SK-N-MC (cell line): ENCODE results near the gene CHSY1.
A peak's percentile ranks its signal among the peaks of the same experiment; 100 is the strongest.

Experiments
- DNase-seq: peaks from one replicate; pipeline ENCODE4 v3.0.0-alpha.2; 2011; ENCODE audit warnings: low read depth, low spot score
- H3K27ac ChIP-seq: fragments of 200-600 bp; sonication (generic); 2 replicates; pipeline ENCODE4 v1.5.1; 2016; ENCODE audit warnings: mixed run types
- H3K36me3 ChIP-seq: fragments of 200-600 bp; sonication (generic); 2 replicates; pipeline ENCODE4 v1.6.1; 2017; ENCODE audit warnings: antibody characterized with exemption, low read length, mixed read lengths; ENCODE audit not compliant: insufficient read depth
- H3K4me3 ChIP-seq: fragments of 200-600 bp; sonication (generic); 2 replicates; pipeline ENCODE4 v1.5.1; 2016
- H3K9ac ChIP-seq: fragments of 200-600 bp; sonication (generic); 2 replicates; pipeline ENCODE4 v1.8.0; 2017; ENCODE audit warnings: mixed run types, mixed read lengths; ENCODE audit not compliant: insufficient read length
- H3K9me3 ChIP-seq: fragments of 200-600 bp; sonication (generic); 2 replicates; pipeline ENCODE4 v1.6.1; 2017; ENCODE audit warnings: low read depth, mild to moderate bottlenecking, antibody characterized with exemption, low read length, moderate library complexity, mixed read lengths
- EZH2 ChIP-seq: fragments of 200-600 bp; sonication (generic); IDR thresholded peaks from one replicate; pipeline ENCODE4 v1.6.1; 2017; ENCODE audit warnings: antibody characterized with exemption
- FOXP2 ChIP-seq: optimal IDR thresholded peaks from 2 replicates; pipeline ENCODE3; 2011; ENCODE audit warnings: mild to moderate bottlenecking, moderate library complexity; ENCODE audit not compliant: insufficient read depth; ENCODE audit errors: extremely low read length, control extremely low read depth
- POLR2AphosphoS5 ChIP-seq: IDR thresholded peaks from 2 replicates; pipeline ENCODE4 v1.6.1; 2012; ENCODE audit warnings: mild to moderate bottlenecking, low read depth, low read length, borderline replicate concordance

CHSY1 gene

GRCh38 chr15:101210466-101210865 is 41.4 kb downstream of the CHSY1 start:
- no peaks in the 10 kb centered on the region for H3K9me3 ChIP-seq
- DNase-seq, result no peak
- H3K4me3 ChIP-seq, result no peak overlapping the region
- no peak overlapping the region; the same call in 1 of the 2 replicates for H3K27ac ChIP-seq
- no peak overlapping the region for H3K9ac ChIP-seq
- TF ChIP-seq EZH2 (no peak), FOXP2 (no peak), POLR2AphosphoS5 (no peak)
- no peaks in the 10 kb centered on the region for H3K36me3 ChIP-seq

GRCh38 chr15:101210058-101210457 is 41.8 kb downstream of the CHSY1 start:
- H3K27ac ChIP-seq, result no peak overlapping the region; the same call in 1 of the 2 replicates
- no peak for DNase-seq
- H3K9ac ChIP-seq, result no peak overlapping the region

GRCh38 chr15:101209285-101209845 is 42.5 kb downstream of the CHSY1 start:
- no peak overlapping the region for H3K4me3 ChIP-seq
- H3K36me3 ChIP-seq, result no peaks in the 10 kb centered on the region
- H3K9me3 ChIP-seq, result no peaks in the 10 kb centered on the region
- no peak overlapping the region for H3K27ac ChIP-seq
- no peak overlapping the region for H3K9ac ChIP-seq
- no peak for TF ChIP-seq EZH2
- no peak for TF ChIP-seq POLR2AphosphoS5
- no peak for TF ChIP-seq FOXP2
- DNase-seq, result no peak

More at GRCh38 chr15:101210058-101210457, 41.8 kb downstream of the CHSY1 start:
- Histone ChIP-seq H3K9me3 (no peaks in the 10 kb centered on the region), H3K4me3 (no peak overlapping the region), H3K36me3 (no peaks in the 10 kb centered on the region)
- TF ChIP-seq FOXP2 (no peak), POLR2AphosphoS5 (no peak), EZH2 (no peak)

GRCh38 chr15:101207867-101208288 is 44.0 kb downstream of the CHSY1 start:
- TF ChIP-seq POLR2AphosphoS5 (no peak), FOXP2 (no peak), EZH2 (no peak)
- no peaks in the 10 kb centered on the region for H3K36me3 ChIP-seq
- no peaks in the 10 kb centered on the region for H3K9me3 ChIP-seq
- DNase-seq, result no peak
- no peak overlapping the region for H3K27ac ChIP-seq
- H3K4me3 ChIP-seq, result no peak overlapping the region
- no peak overlapping the region for H3K9ac ChIP-seq

GRCh38 chr15:101206176-101206591 is 45.7 kb downstream of the CHSY1 start:
- H3K27ac ChIP-seq, result no peak overlapping the region

GRCh38 chr15:101204739-101205535 is 46.9 kb downstream of the CHSY1 start:
- H3K36me3 ChIP-seq, result no peaks in the 10 kb centered on the region
- H3K9ac ChIP-seq, result no peak overlapping the region
- H3K9me3 ChIP-seq, result no peaks in the 10 kb centered on the region
- peak overlapping the region; percentile 17; the same call in 1 of the 2 replicates for H3K27ac ChIP-seq
- DNase-seq, result no peak
- H3K4me3 ChIP-seq, result no peak overlapping the region
- no peak for TF ChIP-seq FOXP2
- no peak for TF ChIP-seq EZH2
- no peak for TF ChIP-seq POLR2AphosphoS5

More at GRCh38 chr15:101206176-101206591, 45.7 kb downstream of the CHSY1 start:
- H3K9ac ChIP-seq, result no peak overlapping the region
- no peak for DNase-seq
- H3K36me3 ChIP-seq, result no peaks in the 10 kb centered on the region
- no peak overlapping the region for H3K4me3 ChIP-seq
- no peaks in the 10 kb centered on the region for H3K9me3 ChIP-seq
- TF ChIP-seq POLR2AphosphoS5 (no peak), EZH2 (no peak), FOXP2 (no peak)

- Histone ChIP-seq H3K9me3 (no peaks in the 10 kb centered on the region), H3K9ac (no peak overlapping the region), H3K27ac (no peak overlapping the region), H3K4me3 (no peak overlapping the region), H3K36me3 (no peaks in the 10 kb centered on the region)
- TF ChIP-seq FOXP2, result no peak
- no peak for TF ChIP-seq EZH2
- no peak for TF ChIP-seq POLR2AphosphoS5
- no peak for DNase-seq
Observed at GRCh38 chr15:101203607-101204189, 48.1 kb downstream of the CHSY1 start.

GRCh38 chr15:101203029-101203573 is 48.7 kb downstream of the CHSY1 start:
- no peak for DNase-seq
- Histone ChIP-seq H3K4me3 (no peak overlapping the region), H3K27ac (no peak overlapping the region), H3K36me3 (no peaks in the 10 kb centered on the region), H3K9me3 (no peaks in the 10 kb centered on the region), H3K9ac (no peak overlapping the region)
- no peak for TF ChIP-seq FOXP2
- no peak for TF ChIP-seq EZH2
- no peak for TF ChIP-seq POLR2AphosphoS5
